GM12878 (cell line): ENCODE results near the gene PTMA. TPM values are rescaled to one million over a fixed set of nuclear protein-coding genes. Genes with fewer than 3 reads are reported as not detected.
A peak's percentile ranks its signal among the peaks of the same experiment; 100 is the strongest.

ENCODE experiments used
- BACH1 ChIP-seq: fragments of 450-650 bp; IDR thresholded peaks from 2 replicates; pipeline ENCODE4 v1.6.1; 2017; ENCODE audit warnings: mild to moderate bottlenecking, borderline replicate concordance
- BRCA1 ChIP-seq: IDR thresholded peaks from 2 replicates; pipeline ENCODE4 v1.6.1; 2011; ENCODE audit warnings: low read depth, low read length, improper control_type of control experiment
- EGR1 ChIP-seq, 2 experiments: IDR thresholded peaks; 1 replicate in 1 of 2; 2 replicates in 1 of 2; pipeline ENCODE4 v1.6.1; 2011 to 2012; ENCODE audit warnings: low read depth in 2 of 2, low read length in 2 of 2, borderline replicate concordance in 1 of 2, mild to moderate bottlenecking in 1 of 2, moderate library complexity in 1 of 2
- EZH2 ChIP-seq: IDR thresholded peaks from 2 replicates; pipeline ENCODE4 v1.6.1; 2012; ENCODE audit warnings: low read depth, mild to moderate bottlenecking, control low read depth, inconsistent platforms, low read length, borderline replicate concordance; ENCODE audit not compliant: control insufficient read depth
- KDM1A ChIP-seq: fragments of 200-600 bp; sonication (generic); IDR thresholded peaks from 2 replicates; pipeline ENCODE4 v1.6.1; 2016; ENCODE audit warnings: borderline replicate concordance
- MTA2 ChIP-seq: fragments of 450-650 bp; IDR thresholded peaks from 2 replicates; pipeline ENCODE4 v1.6.1; 2016; ENCODE audit warnings: low read depth, mild to moderate bottlenecking, moderate library complexity
- MTA3 ChIP-seq: IDR thresholded peaks from 2 replicates; pipeline ENCODE4 v1.6.1; 2012; ENCODE audit warnings: low read length, inconsistent platforms, borderline replicate concordance
- NR2C1 ChIP-seq: fragments of 450-650 bp; IDR thresholded peaks from 2 replicates; pipeline ENCODE4 v1.6.1; 2017; ENCODE audit warnings: antibody characterized with exemption, mild to moderate bottlenecking, moderate library complexity
- PAX8 ChIP-seq: fragments of 450-650 bp; IDR thresholded peaks from 2 replicates; pipeline ENCODE4 v1.6.1; 2017; ENCODE audit warnings: mild to moderate bottlenecking, moderate library complexity
- PML ChIP-seq: IDR thresholded peaks from 2 replicates; pipeline ENCODE4 v1.6.1; 2012; ENCODE audit warnings: low read length, inconsistent platforms
- POLR2A ChIP-seq: IDR thresholded peaks from 2 replicates; pipeline ENCODE4 v1.6.1; 2011; ENCODE audit warnings: low read depth, mild to moderate bottlenecking, low read length
- RB1 ChIP-seq: fragments of 450-650 bp; formaldehyde crosslinking; IDR thresholded peaks from 2 replicates; pipeline ENCODE4 v1.6.1; 2017; ENCODE audit warnings: mild to moderate bottlenecking, borderline replicate concordance
- SMARCA5 ChIP-seq: fragments of 450-650 bp; IDR thresholded peaks from 2 replicates; pipeline ENCODE4 v1.6.1; 2017; ENCODE audit warnings: mild to moderate bottlenecking
- SP1 ChIP-seq: IDR thresholded peaks from one replicate; pipeline ENCODE4 v1.6.1; 2011; ENCODE audit warnings: low read depth, low read length
- SREBF1 ChIP-seq: IDR thresholded peaks from 2 replicates; pipeline ENCODE4 v1.6.1; 2012; ENCODE audit warnings: mild to moderate bottlenecking, low read length
- SREBF2 ChIP-seq: IDR thresholded peaks from 2 replicates; pipeline ENCODE4 v1.6.1; 2012; ENCODE audit warnings: mild to moderate bottlenecking, low read length
- SRF ChIP-seq, 2 experiments: IDR thresholded peaks; 2 replicates each; pipeline ENCODE4 v1.6.1; 2011; ENCODE audit warnings: low read depth in 2 of 2, low read length in 2 of 2, mild to moderate bottlenecking in 1 of 2, moderate library complexity in 1 of 2
- STAT1 ChIP-seq: fragments of 450-650 bp; conservative IDR thresholded peaks from 2 replicates; pipeline ENCODE4 v1.6.1; 2014; ENCODE audit warnings: antibody characterized with exemption, mild to moderate bottlenecking
- STAT3 ChIP-seq: IDR thresholded peaks from 2 replicates; pipeline ENCODE4 v1.6.1; 2011; ENCODE audit warnings: low read depth, low read length, improper control_type of control experiment
- TAF1 ChIP-seq: IDR thresholded peaks from 2 replicates; pipeline ENCODE4 v1.6.1; 2011; ENCODE audit warnings: mild to moderate bottlenecking, low read depth, low read length, borderline replicate concordance
- TARDBP ChIP-seq: IDR thresholded peaks from 2 replicates; pipeline ENCODE4 v1.6.1; 2016; ENCODE audit warnings: borderline replicate concordance
- WRNIP1 ChIP-seq: IDR thresholded peaks from 2 replicates; pipeline ENCODE4 v1.6.1; 2011; ENCODE audit warnings: low read depth, low read length, improper control_type of control experiment, borderline replicate concordance
- ZNF207 ChIP-seq: fragments of 450-650 bp; IDR thresholded peaks from 2 replicates; pipeline ENCODE4 v1.6.1; 2014; ENCODE audit warnings: antibody characterized with exemption, mild to moderate bottlenecking, borderline replicate concordance
- ZZZ3 ChIP-seq: IDR thresholded peaks from 2 replicates; pipeline ENCODE4 v1.6.1; 2011; ENCODE audit warnings: low read depth; ENCODE audit not compliant: control insufficient read depth, insufficient read length
- polyA plus RNA-seq, 11 experiments: library from polyadenylated mRNA; depleted of rRNA in 4 of 11; unstranded in 6 of 11; stranded (reverse) in 5 of 11; fragments of >200 nt; fragmentation: Nextera tagmentation in 4 of 11; fragmentation: Illumina TruSeq in 1 of 11; extraction: Ambion mirVana in 4 of 11; extraction: Trizol in 1 of 11; gene quantifications; 1 replicate in 1 of 11; 2 replicates in 10 of 11; pipeline versions ENCODE4 v1.2.1 to v1.2.3, GENCODE V29; 2011 to 2016; ENCODE audit warnings: inconsistent platforms in 2 of 11, missing spikeins in 2 of 11, low read depth in 1 of 11
- total RNA-seq, 4 experiments: library from RNA; depleted of rRNA in 3 of 4; stranded (reverse); fragments of >200 nt in 3 of 4; fragmentation: Illumina TruSeq in 1 of 4; extraction: Trizol in 1 of 4; gene quantifications; 2 replicates each; pipeline versions ENCODE4 v1.2.1 to v1.2.3, GENCODE V29; 2013 to 2021
- TF ChIP-seq, protein P1 (sequence below): IDR thresholded peaks from 2 replicates; pipeline ENCODE4 v1.6.1; 2011; ENCODE audit warnings: mild to moderate bottlenecking, low read depth, low read length, moderate library complexity; ENCODE audit not compliant: insufficient replicate concordance
- TF ChIP-seq, protein P2 (sequence below), 3 experiments: IDR thresholded peaks in 2 of 3; conservative IDR thresholded peaks in 1 of 3; 2 replicates each; pipeline ENCODE4 v1.5.1; 2011; ENCODE audit warnings: low read depth in 3 of 3, low read length in 3 of 3, mild to moderate bottlenecking in 3 of 3, control low read depth in 2 of 3, moderate library complexity in 2 of 3, inconsistent platforms in 1 of 3, mixed read lengths in 1 of 3; ENCODE audit not compliant: control insufficient read depth in 2 of 3, insufficient read depth in 1 of 3; ENCODE audit errors: extremely low read depth in 1 of 3
- TF ChIP-seq, protein P3 (sequence below): fragments of 450-650 bp; IDR thresholded peaks from 2 replicates; pipeline ENCODE4 v1.6.1; 2016; ENCODE audit warnings: mild to moderate bottlenecking
- TF ChIP-seq, protein P4 (sequence below): IDR thresholded peaks from 2 replicates; pipeline ENCODE4 v1.6.1; 2012; ENCODE audit warnings: low read depth, low read length, improper control_type of control experiment

The PTMA gene
- total and polyA plus RNA-seq, 10 of the 15 experiments (the other 5 are each of a cell fraction or from before 2014, with no cell fraction given): 1,144 to 5,018 (median 3,464) TPM

DNA sequence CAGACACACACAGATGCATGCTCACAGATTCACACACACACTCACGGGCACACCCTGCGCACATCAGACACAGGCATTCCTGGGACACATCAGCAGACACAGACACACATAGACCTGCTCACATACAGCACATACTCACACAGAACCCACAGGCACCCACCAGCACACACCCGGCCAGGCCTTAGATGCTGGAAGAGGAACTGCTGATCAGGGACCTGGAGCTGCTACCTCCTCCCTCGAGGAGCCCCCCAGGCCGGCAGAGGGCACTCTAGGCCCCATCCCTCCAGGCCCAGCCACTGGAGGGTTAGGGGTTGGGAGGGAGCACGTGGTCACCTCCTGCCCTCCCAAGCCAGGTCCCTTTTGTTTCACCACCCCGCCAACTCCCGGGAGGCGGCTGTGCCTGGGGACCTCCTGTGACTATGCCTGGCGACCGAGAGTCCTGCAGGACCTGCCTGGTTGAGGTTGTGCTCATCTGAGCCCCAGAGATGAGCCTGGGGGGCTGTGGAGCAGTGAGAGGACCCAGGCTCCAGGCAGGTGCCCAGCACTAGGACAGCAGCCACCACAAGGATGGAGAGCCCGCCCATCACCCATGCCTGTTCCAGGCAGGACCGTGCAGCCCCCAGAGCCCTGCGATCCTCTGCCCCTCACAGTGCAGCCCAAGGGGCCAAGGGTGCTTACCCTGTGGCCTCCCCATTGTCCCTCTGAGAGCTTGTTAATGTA is 21.0 kb upstream of the PTMA start (continued):
- TF ChIP-seq, protein P1, sequence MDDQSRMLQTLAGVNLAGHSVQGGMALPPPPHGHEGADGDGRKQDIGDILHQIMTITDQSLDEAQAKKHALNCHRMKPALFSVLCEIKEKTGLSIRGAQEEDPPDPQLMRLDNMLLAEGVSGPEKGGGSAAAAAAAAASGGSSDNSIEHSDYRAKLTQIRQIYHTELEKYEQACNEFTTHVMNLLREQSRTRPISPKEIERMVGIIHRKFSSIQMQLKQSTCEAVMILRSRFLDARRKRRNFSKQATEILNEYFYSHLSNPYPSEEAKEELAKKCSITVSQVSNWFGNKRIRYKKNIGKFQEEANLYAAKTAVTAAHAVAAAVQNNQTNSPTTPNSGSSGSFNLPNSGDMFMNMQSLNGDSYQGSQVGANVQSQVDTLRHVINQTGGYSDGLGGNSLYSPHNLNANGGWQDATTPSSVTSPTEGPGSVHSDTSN: no peak
- TF ChIP-seq STAT3 (no peak), ZNF207 (no peak), EZH2 (no peak), SMARCA5 (peak; percentile 88), ZZZ3 (no peak), RB1 (no peak), WRNIP1 (no peak), PML (no peak), BACH1 (no peak), SP1 (no peak), TAF1 (no peak), KDM1A (no peak), SRF (IDR thresholded peaks at IDR 0.05; ENCODE audit: low read depth in 2 of 2, low read length in 2 of 2) (no peak), SREBF1 (no peak), POLR2A (peak; percentile 57), NR2C1 (peak; percentile 18; the same call in 1 of the 2 replicates), STAT1 (peak; percentile 80; the same call in 1 of the 2 replicates), MTA2 (peak; percentile 19; the same call in 1 of the 2 replicates), PAX8 (no peak), BRCA1 (no peak), EGR1 (IDR thresholded peaks at IDR 0.05; ENCODE audit: borderline replicate concordance in 1 of 2, low read depth in 2 of 2, low read length in 2 of 2) (no peak), SREBF2 (no peak), MTA3 (no peak), TARDBP (no peak)
- TF ChIP-seq, protein P2, sequence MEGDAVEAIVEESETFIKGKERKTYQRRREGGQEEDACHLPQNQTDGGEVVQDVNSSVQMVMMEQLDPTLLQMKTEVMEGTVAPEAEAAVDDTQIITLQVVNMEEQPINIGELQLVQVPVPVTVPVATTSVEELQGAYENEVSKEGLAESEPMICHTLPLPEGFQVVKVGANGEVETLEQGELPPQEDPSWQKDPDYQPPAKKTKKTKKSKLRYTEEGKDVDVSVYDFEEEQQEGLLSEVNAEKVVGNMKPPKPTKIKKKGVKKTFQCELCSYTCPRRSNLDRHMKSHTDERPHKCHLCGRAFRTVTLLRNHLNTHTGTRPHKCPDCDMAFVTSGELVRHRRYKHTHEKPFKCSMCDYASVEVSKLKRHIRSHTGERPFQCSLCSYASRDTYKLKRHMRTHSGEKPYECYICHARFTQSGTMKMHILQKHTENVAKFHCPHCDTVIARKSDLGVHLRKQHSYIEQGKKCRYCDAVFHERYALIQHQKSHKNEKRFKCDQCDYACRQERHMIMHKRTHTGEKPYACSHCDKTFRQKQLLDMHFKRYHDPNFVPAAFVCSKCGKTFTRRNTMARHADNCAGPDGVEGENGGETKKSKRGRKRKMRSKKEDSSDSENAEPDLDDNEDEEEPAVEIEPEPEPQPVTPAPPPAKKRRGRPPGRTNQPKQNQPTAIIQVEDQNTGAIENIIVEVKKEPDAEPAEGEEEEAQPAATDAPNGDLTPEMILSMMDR (IDR thresholded peaks at IDR 0.05 in 2 of 3, conservative IDR thresholded peaks at IDR 0.05 in 1 of 3; ENCODE audit: control insufficient read depth in 2 of 3, extremely low read depth in 1 of 3, insufficient read depth in 1 of 3, low read depth in 3 of 3, low read length in 3 of 3): peak; percentile 88 to 94 (median 90)
- TF ChIP-seq, protein P3, sequence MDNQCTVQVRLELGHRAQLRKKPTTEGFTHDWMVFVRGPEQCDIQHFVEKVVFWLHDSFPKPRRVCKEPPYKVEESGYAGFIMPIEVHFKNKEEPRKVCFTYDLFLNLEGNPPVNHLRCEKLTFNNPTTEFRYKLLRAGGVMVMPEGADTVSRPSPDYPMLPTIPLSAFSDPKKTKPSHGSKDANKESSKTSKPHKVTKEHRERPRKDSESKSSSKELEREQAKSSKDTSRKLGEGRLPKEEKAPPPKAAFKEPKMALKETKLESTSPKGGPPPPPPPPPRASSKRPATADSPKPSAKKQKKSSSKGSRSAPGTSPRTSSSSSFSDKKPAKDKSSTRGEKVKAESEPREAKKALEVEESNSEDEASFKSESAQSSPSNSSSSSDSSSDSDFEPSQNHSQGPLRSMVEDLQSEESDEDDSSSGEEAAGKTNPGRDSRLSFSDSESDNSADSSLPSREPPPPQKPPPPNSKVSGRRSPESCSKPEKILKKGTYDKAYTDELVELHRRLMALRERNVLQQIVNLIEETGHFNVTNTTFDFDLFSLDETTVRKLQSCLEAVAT: no peak
- TF ChIP-seq, protein P4, sequence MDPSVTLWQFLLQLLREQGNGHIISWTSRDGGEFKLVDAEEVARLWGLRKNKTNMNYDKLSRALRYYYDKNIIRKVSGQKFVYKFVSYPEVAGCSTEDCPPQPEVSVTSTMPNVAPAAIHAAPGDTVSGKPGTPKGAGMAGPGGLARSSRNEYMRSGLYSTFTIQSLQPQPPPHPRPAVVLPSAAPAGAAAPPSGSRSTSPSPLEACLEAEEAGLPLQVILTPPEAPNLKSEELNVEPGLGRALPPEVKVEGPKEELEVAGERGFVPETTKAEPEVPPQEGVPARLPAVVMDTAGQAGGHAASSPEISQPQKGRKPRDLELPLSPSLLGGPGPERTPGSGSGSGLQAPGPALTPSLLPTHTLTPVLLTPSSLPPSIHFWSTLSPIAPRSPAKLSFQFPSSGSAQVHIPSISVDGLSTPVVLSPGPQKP: no peak
